Myocyte (in vitro differentiated cells): ENCODE measurements around the gene KRTAP5-4. TPM values are rescaled to one million over a fixed set of nuclear protein-coding genes. Genes with fewer than 3 reads are reported as not detected.
"Not testable (repeated sequence)": the region's sequence is repeated elsewhere in the genome, so short reads cannot be mapped to it uniquely, and the experiment has no call there.

Experiments used
- DNase-seq: peaks from one replicate; pipeline ENCODE4 v3.0.0-alpha.2; 2012; ENCODE audit warnings: low read depth
- polyA plus RNA-seq: library from polyadenylated mRNA; unstranded; fragments of >200 nt; gene quantifications from one replicate; pipeline ENCODE4 v1.2.1, GENCODE V29; 2012; ENCODE audit warnings: missing spikeins
- total RNA-seq: library from RNA; depleted of rRNA; stranded (reverse); fragments of >200 nt; gene quantifications from 2 replicates; pipeline ENCODE4 v1.2.3, GENCODE V29; 2014

KRTAP5-4 gene
- not detected in 2 replicates for total RNA-seq
- not detected for polyA plus RNA-seq

- no peak for DNase-seq
Observed at GRCh38 chr11:1622086-1622485, at the start of gene KRTAP5-4. Gene KRTAP5-4, minus strand, starts transcription at chr11:1622138. Its CDS starts 45 bp downstream, at chr11:1622093.

GRCh38 chr11:1671658-1672057 is 49.7 kb upstream of the KRTAP5-4 start:
- no peak for DNase-seq

DNA sequence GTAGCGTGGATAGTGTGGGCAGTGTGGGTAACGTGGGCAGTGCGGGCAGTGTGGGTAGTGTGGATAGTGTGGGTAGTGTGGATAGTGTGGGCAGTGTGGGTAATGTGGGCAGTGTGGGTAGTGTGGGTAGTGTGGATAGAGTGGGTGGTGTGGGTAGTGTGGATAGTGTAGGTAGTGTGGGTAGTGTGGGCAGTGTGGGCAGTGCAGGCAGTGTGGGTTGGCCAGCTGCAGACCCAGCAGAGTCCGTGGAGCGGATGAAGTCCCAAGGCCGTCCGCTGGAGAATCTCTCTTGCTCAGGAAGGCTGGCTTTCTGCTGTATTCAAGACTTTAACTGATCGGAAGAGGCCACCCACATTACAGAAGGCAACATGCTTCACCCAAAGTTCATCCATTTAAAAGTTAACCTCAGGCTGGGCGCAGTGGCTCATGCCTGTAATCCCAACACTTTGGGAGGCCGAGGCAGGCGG is 49.0 kb upstream of the KRTAP5-4 start:
- DNase-seq, result no peak

DNA sequence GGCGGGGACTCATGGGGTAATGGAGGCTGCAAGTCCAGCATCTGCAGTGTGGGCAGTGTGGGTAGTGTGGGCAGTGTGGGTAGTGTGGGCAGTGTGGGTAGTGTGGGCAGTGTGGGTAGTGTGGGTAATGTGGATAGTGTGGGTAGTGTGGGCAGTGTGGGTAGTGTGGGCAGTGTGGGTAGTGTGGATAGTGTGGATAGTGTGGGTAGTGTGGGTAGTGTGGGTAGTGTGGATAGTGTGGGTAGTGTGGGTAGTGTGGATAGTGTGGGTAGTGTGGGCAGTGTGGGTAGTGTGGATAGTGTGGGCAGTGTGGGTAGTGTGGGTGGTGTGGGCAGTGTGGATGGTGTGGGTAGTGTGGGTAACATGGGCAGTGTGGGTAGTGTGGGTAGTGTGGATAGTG is 48.5 kb upstream of the KRTAP5-4 start:
- DNase-seq, result not testable (repeated sequence)

GRCh38 chr11:1669546-1670218 is 47.7 kb upstream of the KRTAP5-4 start:
- DNase-seq, result no peak

DNA sequence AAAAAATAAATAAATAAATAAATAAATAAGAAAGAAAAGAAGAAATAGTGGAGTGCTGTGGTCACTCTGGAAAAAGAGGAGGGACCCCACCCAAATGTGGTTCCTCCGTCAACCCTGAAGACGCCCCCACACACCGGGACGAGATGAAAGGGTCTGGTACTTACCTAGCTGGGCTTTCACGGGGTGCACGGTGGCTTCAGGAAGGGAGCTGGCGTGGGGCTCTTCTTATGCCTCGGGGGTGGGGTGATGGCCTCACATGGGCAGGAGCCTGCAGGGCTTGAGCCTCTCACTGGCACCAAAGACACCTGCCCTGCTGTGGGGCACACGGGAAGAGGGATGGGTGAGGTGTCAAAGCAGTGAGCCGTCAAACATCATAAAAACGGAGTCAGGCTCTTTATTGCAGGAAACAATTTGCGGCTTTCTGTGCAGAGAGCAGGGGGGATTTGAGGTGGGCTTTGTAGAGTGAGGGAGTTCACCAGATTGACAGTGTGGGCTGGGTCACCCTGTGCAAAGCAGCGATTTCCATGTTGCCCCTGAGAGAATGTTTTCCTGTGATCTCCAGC is 47.1 kb upstream of the KRTAP5-4 start:
- no peak for DNase-seq

DNA sequence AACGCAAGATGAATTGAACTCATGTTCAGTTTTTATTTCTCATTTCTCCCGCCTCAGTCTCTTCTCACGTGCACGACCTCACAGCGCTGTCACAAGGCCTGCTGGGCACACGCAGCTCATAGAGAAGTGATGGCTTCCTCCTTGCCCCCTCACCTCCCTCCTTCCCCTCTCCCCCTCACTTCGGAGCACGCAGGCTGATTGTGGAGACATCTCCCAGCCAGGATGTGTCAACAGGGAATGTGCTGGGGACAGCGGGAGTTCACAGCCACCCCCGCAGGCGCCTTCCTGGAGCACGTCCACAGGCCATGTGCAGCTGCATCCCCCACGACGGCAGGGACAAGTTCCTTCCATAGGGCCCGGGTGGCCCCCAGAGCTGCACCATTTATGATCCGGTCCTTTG is 46.0 kb upstream of the KRTAP5-4 start:
- DNase-seq, result no peak

DNA sequence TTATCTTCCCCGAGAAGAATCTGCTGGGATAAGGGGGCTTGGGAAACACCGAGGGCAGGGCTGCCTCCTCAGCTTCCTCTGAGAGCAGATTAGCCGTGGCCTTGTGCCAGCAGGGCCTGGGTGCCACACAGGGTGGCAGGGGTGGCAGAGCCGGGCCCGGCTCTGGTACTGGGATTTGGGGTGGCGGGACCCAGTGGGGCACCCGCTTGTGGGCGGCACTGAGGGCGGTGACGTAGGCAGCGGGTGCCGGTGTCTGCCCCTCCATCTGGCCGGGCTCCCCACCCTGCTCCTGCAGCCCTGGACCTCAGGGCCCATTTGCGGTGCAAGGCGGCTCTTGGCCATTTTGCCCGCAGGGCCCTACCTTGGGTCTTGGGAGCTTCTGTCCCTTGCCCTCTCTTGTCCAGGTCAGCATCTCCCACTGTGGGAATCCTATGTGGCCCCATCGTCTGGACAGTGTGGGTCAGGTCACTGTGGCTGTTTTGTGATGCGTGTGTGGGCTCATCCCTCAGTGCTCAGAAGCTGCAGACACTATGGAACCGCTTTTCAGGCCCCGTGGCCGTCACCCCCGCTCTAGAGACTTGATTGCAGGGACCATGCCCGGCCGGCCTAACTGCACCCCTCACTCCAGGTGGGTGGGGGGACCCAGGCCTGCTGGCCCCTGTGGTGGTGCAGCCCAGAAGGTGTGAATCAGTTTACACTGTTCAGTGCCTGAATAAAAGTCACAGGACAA is 45.3 kb upstream of the KRTAP5-4 start:
- DNase-seq, result no peak

DNA sequence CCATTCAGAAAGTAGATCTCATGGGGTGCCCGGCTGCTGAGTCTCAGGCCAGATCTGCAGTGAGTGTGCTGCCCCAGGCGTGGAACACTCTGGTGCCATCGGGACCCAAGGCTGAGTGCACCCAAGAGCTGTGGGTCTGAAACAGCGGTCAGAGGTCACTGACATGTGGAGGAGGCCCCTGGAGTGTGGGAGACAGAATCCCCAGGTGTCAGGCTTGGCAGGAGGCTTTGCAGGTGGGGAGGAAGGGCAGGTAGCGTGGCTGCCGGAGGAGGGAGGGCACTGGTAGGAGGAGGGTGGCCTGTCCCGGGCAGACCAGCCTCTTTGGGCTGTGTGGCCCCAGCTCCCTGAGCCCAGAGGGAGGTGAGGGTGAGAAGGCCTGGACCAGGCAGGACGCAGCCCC is 43.4 kb upstream of the KRTAP5-4 start:
- DNase-seq, result no peak

DNA sequence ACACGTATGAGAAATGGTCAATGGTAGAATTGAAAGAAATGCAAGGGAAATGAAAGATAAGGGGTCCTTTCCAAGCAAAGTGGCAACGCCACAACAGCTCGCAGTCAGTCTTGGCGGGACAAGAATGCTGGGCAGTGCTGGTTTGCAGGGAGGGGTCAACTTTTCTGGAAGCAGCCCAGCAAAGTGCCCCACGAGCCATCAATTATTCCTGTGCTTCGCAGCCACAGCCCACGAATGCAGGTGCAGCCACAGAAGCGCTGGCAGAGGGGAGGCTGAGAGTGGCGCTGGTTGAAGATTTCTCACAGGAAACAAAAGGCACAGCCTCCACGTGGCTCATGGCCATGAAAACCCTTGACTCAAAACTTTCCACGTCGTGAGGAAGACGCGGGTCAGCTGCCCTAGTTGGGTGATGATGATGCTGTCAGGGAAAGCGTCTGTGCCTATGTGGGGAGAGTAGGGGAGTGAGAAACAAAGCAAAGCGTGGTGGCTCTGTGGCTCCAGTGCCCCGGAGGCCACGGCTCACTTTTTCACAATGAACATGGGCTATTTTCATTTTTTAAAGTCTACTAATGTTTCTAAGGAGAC is 40.9 kb upstream of the KRTAP5-4 start:
- not testable (repeated sequence) for DNase-seq

DNA sequence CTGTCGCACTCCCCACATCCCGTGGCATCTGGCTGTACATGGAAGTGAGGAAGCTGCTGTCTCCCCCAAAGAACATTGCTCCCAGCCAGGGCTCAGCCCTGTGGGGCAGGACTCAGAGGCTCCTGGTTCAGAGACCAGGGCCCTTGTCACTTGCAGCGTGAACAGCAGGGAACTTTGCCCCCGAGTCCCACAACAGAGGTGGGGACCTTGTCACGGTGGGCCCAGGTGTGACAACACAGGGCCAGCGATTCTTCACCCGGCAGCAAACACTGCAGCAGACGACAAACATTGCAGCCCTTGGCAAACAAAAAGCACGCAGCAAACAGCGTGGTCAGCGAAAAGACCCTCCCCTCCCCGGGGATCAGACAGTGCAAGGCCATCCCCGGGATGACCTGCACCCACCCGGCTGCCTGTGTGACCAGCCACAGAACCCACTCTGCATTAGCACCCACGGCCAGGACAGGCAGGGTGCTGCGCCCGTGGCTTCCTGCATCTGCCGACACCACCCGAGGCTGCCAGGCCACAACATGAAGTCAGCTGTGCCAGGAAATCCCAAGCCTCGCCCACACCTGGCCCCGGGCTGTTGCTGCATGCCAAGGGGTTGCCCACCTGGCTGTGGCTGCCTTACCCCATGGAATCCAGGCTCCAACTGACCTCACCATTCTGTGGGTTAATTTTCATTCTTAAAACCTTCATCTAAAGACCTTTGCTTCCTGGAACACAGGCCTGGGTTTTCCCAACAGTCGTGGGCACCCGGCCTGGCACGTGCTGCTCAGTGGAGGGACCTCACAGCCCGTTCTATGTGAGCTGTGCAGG is 39.7 kb upstream of the KRTAP5-4 start:
- not testable (repeated sequence) for DNase-seq

- no peak for DNase-seq
Observed at GRCh38 chr11:1660111-1660867, 38.4 kb upstream of the KRTAP5-4 start.

GRCh38 chr11:1659506-1659905 is 37.6 kb upstream of the KRTAP5-4 start:
- no peak for DNase-seq

GRCh38 chr11:1656670-1657069 is 34.7 kb upstream of the KRTAP5-4 start:
- DNase-seq, result no peak

DNA sequence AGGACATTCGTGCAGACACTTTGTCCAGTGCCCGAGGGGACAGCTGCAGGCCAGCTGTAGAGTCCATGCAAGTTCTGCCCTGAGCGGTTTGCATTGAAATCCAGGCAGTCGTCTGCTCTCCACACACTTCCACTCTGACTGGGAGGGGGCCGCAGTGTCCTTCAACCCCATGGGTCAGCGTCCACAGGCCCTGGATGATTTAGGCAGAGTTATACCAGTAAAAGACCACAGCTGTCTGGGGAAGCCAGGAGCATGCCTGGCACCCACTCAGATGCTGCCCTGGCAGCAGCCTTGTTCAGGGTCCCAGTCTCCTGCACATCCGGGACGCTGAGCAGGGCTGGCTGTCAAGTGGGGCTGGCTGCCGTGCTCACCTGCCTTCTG is 34.1 kb upstream of the KRTAP5-4 start:
- peak; percentile 51 for DNase-seq

- no peak for DNase-seq
Observed at GRCh38 chr11:1655168-1656060, 33.5 kb upstream of the KRTAP5-4 start.

- DNase-seq, result no peak
Observed at GRCh38 chr11:1654388-1655167, 32.6 kb upstream of the KRTAP5-4 start.

DNA sequence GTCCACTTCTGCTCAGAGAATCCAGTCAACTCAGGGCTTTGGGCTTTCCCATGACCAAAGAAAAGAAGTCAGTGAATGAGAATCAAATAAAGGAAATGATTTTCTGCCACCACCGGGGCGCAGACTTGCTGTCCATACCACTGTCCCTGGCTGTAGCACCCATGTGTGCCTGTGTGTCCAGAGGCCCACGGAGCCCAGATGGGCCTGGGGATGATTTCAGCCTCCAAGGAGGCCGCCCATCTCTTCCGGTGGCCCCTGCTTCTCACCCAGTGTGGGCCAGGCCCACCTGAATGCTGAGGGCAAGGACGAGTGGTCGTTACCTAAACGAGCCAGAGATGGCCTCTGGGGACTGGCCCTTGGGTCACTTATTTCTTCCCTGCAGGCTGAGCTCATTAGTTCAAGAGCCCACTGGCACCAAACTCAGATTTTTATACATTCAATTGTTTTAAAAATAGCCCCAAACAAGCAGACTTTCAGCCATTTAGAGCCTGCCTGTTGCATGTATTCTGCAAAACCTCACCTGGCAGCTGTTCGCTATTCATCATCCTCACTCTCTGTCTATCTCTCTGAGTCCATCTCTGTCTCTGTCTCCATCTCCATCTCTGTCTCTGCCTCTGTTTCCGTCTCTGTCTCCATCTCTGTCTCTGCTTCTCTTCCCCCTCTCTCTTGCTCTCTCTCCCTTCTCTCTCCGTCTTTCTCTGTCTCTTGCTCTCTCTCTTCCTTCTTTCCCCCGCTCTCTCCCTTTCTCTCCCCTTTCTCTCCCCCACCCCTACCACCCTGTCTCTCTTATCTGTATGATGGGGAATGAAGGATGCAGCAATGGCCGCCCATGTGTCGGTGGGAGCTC is 31.8 kb upstream of the KRTAP5-4 start:
- DNase-seq, result no peak
